HG03442 (cell line): ENCODE measurements around the gene PLA2G4D.

Experiments
- ATAC-seq: cut with Tn5 transposase; IDR thresholded peaks from one replicate; pipeline ENCODE4 v1.9.1; 2021; ENCODE audit warnings: mild to moderate bottlenecking, moderate library complexity; ENCODE audit not compliant: unreplicated experiment

PLA2G4D gene

DNA sequence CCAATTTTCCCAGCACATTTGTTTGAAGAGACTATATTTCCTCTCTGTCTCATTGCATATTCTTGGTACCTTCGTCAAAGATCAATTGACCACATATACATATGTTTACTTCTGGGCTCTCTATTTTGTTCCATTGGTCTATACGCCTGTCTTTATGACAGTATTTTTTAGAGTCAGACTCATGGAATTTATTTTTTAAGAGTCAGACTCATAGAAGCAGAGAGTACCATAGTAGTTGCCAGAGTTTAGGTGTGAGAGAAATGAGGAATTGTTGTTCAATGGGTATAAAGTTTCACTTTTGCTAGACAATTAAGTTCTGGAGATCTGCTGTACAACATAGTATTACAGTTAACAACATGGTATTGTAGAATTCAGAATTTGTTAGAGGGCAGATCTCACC lies 35.0 kb upstream of the PLA2G4D start:
- ATAC-seq = no peak

DNA sequence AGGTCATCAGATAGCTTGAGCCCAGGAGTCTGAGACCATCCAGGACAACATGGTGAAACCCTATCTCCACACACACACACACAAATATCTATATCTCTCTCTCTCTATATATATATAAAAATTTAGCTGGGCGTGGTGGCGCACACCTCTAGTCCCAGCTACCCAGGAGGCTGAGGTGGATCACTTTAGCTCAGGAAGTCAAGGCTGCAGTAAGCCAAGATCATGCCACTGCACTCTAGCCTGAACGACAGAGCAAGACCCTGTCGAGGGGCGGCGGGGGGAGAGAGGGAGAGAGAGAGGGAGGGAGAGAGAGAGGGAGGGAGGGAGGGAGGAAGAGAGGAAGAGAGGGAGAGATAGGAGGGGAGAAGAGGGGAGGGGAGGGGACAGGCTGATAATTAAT lies 34.1 kb upstream of the PLA2G4D start:
- ATAC-seq = no peak

- no peak for ATAC-seq
Measured at GRCh38 chr15:42123546-42123945, 29.2 kb upstream of the PLA2G4D start.

DNA sequence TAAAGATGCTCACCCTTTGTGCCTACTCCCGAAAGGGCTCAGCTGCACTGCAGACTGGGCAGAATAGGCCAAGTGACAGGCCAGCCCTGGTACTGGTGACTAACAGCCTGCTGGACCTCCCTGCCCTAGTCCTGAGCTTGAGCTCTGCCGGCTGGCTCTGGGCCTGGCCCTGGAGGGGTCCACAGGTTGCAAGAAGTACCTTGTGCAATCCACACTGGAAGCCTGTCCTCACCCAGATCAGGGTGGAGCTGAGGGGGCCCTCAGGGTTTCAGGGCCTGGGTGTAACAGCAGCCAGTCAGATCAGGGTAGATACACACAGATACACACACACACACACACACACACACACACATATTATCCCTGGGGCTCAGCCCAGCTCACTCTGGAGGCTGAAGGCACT lies 27.3 kb upstream of the PLA2G4D start:
- ATAC-seq = no peak

DNA sequence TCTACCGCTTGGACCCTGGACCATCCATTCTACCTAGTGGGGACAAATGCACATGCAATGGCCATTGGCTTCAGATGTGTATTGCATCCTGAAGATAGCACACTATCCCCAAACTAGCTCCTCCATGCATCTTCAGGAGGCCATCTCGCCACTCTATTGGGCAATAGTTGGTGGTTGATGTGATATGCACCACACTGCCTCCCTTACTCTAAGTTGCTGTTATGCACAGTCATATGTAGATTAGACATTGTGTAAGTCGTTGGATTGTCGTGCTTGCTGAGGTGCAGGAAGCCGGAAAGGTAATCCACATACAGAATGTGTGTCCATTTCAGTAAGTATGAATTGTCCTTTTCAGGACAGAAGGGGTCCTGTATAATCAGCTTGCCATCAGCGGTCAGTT lies 26.7 kb upstream of the PLA2G4D start:
- ATAC-seq = no peak

- ATAC-seq = no peak
Measured at GRCh38 chr15:42120285-42120684, 25.9 kb upstream of the PLA2G4D start.

DNA sequence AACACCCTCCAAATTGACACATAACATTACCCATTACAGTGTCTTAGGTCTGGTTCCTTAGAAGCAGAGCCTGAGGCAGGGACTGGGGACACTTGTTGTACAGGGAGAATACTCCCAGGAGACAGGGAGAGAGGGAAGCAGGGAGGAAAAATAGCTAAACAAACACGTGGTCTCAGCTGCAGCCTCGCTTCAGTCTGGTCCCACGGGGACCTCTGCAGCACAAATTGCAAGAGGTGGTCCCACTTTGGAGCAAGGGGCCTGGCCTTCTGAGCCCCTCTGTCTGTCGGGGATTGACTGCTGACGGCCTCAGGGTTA lies 25.0 kb upstream of the PLA2G4D start:
- ATAC-seq = no peak

DNA sequence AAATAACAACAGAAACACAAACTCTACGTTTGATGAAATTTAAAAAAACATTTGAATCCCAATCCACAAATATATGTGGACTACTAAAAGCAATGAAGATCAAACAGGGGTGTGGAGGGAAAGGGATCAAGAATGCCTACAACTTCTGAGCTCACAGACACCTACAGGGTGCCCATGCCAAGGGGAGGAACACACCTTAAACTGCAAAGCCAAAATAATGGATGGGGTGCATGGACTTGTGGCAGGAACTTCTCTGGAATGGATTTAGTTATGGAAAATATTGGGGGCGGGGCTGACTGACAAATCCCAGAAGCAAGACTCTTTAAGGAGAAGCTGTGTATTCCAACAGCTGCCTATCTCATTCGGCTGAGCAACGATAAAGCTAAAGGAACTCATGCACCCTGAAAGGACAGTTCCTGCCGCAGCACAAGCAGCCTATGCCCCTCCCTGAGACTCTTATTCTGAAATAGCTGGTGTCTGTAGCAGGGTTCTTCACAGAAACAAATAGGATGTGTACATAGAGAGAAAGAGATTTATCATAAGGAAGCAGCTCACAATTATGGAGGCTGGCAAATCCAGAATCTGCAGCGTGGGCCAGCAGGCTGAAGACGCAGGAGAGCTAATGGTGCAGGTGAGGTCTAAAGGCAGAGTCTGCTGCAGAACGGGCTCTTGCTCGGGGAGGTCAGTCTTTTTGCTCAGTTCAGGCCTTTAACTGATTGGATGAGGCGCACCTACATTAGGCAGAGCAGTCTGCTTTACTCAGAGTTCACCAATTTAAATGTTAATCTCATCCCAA lies 24.5 kb upstream of the PLA2G4D start:
- no peak for ATAC-seq

DNA sequence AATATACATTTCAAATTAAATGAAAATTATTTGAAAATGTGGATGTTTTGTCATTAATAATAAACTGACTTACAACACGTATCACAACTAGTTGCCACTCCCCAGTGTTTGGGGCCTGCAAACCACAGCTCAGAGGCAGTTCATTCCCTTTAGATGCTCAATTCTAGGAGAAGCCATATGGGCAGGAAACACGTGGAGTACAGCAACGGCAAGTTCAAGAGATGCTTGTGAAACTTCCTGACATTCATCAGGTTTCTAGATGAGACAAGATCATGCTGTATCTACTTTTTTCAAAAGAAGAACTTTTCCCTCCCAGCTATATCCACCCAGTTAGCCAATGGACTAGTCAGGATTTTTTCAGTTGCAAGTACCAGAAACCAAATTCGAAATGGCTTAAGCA lies 17.6 kb upstream of the PLA2G4D start:
- ATAC-seq = no peak

- no peak for ATAC-seq
Measured at GRCh38 chr15:42110367-42110766, 16.0 kb upstream of the PLA2G4D start.

- no peak for ATAC-seq
Measured at GRCh38 chr15:42108806-42109205, 14.4 kb upstream of the PLA2G4D start.

DNA sequence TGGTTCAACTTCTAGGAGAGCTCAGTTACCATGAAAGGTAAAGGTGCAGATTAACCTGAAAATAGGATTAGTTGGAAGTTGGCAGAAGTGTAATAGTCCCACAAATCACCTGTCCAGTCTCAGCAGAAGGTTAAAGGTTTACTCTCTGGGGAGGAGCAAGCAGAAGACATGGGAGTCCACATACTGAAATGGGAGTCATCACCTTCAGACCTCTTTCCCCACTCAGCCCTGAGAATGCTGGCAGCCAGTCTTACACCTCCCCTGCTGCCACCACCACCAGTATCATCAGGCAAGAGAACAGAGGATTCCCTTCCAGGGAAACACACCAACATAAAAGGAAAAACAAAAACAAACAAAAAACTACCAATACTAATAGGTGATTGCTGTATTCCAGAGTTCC lies 13.8 kb upstream of the PLA2G4D start:
- no peak for ATAC-seq

GRCh38 chr15:42107473-42107872 lies 13.1 kb upstream of the PLA2G4D start:
- ATAC-seq = no peak

GRCh38 chr15:42106288-42106687 lies 11.9 kb upstream of the PLA2G4D start:
- ATAC-seq = no peak

DNA sequence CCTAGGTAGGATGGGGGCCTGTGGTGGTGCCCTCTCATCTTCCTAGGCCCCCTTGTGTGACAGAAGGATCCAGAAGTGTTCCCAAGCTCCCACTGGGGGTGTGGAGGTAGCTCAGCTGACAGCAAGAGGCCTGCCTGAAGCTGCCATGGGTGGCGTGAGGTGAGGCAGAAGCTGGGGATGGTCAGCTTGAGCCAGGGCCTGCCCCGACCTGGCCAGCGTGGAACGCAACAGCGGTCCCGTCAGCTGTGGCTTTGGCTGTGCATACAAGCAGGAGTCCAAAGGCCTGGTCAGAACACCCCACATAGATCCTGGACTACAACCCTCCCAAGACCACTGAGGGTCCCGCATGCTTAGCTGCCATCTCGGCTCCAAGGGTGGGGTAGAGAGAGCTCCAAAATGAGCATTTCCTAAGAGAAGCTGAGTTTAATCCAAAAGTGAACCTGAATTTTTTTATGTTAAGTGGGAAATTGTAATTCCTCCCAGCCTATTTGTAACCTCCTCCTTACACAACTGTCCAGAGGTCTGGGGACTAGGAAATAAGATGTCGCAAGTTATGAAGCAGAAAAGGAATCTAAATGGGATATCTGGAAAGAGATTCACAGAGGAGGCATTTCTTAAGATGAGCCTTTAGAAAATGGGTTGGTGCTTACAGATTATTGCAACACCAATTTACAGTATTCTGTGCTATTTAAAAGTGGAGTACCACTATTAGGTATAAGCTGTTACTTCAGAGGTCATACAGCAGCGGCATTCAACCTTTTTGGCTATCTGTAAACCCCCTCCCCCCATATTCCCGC lies 9.9 kb upstream of the PLA2G4D start:
- ATAC-seq = no peak

DNA sequence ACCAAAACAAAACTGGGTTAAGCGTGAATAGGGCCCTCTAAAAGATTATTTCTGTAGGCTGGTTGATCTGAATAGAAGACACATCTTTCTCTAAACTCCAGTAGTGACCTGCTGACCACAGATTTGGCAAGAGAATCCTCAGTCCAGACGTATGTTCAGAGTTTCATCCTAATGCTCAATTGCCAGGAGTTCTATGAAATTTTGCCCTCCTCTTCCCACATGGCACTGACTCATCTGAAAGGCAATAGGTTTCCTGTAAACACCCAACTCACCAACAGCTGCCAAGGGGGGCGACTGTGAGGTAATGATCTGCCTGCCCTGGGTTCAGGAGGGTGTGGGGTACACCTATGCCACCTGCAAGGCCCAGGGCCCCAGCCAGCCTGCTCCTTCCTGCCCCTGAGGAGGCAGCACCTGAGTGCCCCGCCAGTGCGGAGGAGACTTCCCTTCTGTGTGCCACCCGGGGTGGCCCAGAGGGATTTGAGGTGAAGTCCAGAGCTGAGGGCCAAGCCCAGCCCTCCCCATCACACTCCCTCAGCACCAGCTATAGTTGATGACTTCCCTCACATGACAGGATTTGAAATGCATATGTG lies 8.4 kb upstream of the PLA2G4D start:
- ATAC-seq = no peak

GRCh38 chr15:42101861-42102260 lies 7.5 kb upstream of the PLA2G4D start:
- ATAC-seq = no peak

DNA sequence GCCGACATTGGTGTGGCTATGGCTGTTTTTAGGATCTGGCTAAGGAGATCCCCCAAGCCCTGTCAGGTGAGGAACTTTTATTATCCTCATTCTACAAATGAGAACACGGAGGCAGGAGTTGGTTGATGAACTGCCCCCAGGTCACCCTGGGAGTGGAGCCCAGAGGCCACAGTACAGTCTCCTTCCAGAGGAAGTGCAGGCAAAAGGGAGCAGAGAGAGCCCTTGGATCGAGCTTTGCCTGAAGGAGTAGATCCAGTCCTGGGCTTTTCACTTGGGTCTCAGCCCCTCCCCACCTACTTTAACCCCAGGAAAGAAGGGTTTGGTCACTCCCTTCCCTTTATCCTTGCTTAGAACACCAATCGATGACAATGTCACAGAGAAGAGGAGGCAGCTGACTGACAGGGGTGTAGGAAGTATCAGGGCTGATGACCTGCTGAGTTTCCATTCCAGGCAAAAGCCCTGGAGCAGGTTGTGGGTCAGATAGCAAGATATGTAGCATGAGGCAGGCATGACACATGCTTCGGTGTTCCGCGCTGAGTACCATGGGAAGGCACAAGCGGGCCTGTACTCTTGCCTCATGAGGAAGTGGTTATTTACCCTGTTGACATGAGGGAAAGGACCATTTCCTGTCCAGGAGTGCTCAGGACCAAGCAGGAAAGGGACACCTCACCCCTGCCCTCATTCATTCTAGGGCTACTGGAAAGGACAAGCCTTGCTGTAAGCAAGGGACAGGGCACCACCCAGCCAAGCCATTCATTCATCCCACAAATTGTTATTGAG lies 5.8 kb upstream of the PLA2G4D start:
- ATAC-seq = no peak

GRCh38 chr15:42097018-42097417 lies 2.7 kb upstream of the PLA2G4D start:
- no peak for ATAC-seq

DNA sequence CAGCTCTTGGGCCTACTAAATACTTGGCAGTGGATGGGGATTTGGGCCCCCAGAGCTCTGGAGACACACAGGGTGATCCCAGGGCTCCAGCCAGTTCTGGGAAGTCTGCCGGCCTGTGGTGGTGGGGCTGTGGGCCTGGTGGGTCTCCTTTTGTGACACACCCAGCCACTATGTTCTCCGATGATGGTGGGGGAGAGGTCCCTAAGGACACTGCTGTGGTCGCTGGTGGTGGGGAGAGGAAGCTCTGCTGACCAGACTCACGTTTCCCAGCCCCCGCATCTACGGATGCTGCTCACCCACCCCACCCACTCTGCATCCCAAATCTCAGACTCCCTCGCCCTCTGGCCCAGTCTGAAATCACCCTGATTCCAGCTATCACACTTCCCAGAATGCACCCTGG lies 396 bp downstream of the PLA2G4D start:
- ATAC-seq = no peak
